Spleen (tissue), 11 donors: ENCODE results near the gene OGFR. TPM values are rescaled to one million over a fixed set of nuclear protein-coding genes. Genes with fewer than 3 reads are reported as not detected.

Experiments
- DNase-seq: peaks from one replicate; pipeline ENCODE4 v3.0.0-alpha.2; 2020
- H3K27ac ChIP-seq, 8 donors: fragments of 200-600 bp; sonication (generic) in 7 of 8; 1 replicate in 4 of 8; 2 replicates in 4 of 8; pipeline versions ENCODE4 v1.5.0 to v1.8.0; 2016 to 2021; ENCODE audit warnings: inconsistent platforms in 4 of 8, mild to moderate bottlenecking in 4 of 8, moderate library complexity in 1 of 8
- H3K27me3 ChIP-seq, 7 donors: fragments of 200-600 bp; sonication (generic) in 6 of 7; replicated peaks in 1 of 7; 1 replicate in 4 of 7; 2 replicates in 3 of 7; pipeline versions ENCODE4 v1.5.0 to v1.8.0; 2016 to 2021; ENCODE audit warnings: inconsistent platforms in 3 of 7, mild to moderate bottlenecking in 1 of 7
- H3K36me3 ChIP-seq, 6 donors: fragments of 200-600 bp; sonication (generic) in 5 of 6; 1 replicate in 4 of 6; 2 replicates in 2 of 6; pipeline versions ENCODE4 v1.5.0 to v1.8.0; 2016 to 2021; ENCODE audit warnings: inconsistent platforms in 2 of 6
- H3K4me1 ChIP-seq, 6 donors: fragments of 200-600 bp; sonication (generic) in 5 of 6; 1 replicate in 3 of 6; 2 replicates in 3 of 6; pipeline versions ENCODE4 v1.5.0 to v1.8.0; 2016 to 2021; ENCODE audit warnings: inconsistent platforms in 3 of 6
- H3K4me3 ChIP-seq, 8 donors: fragments of 200-600 bp; sonication (generic) in 7 of 8; 1 replicate in 4 of 8; 2 replicates in 4 of 8; pipeline versions ENCODE4 v1.5.0 to v1.8.0; 2016 to 2021; ENCODE audit warnings: inconsistent platforms in 4 of 8, mild to moderate bottlenecking in 4 of 8, moderate library complexity in 2 of 8
- H3K9me3 ChIP-seq, 8 donors: fragments of 200-600 bp; sonication (generic) in 7 of 8; 1 replicate in 4 of 8; 2 replicates in 4 of 8; pipeline versions ENCODE4 v1.5.0 to v1.8.0; 2016 to 2021; ENCODE audit warnings: inconsistent platforms in 4 of 8
- CTCF ChIP-seq, 11 experiments: fragments of 200-600 bp in 7 of 11; fragments of 450-650 bp in 4 of 11; sonication (generic) in 4 of 11; IDR thresholded peaks in 8 of 11; conservative IDR thresholded peaks in 3 of 11; 1 replicate in 7 of 11; 2 replicates in 4 of 11; pipeline versions ENCODE4 v1.4.0 to v1.8.0; 2016 to 2021; ENCODE audit warnings: antibody characterized with exemption in 11 of 11, inconsistent platforms in 4 of 11, mild to moderate bottlenecking in 1 of 11
- POLR2A ChIP-seq, 3 donors: fragments of 450-650 bp; IDR thresholded peaks; one replicate each; pipeline ENCODE4 v1.5.1; 2017; ENCODE audit warnings: antibody characterized with exemption in 3 of 3, mild to moderate bottlenecking in 1 of 3
- POLR2AphosphoS5 ChIP-seq, 3 donors: sonication (generic); formaldehyde crosslinking; IDR thresholded peaks; one replicate each; pipeline ENCODE4 v1.5.1; 2017; ENCODE audit warnings: antibody characterized with exemption in 3 of 3
- WGBS, 5 donors: extraction: QIAGEN DNeasy Blood & Tissue Kit in 3 of 5; methylation state at CpG; one replicate each; pipeline versions ENCODE4 v1.1.5 to v1.1.7; 2013 to 2018; 5-methylcytosine and 5-hydroxymethylcytosine counted together
- intact Hi-C: fragments of 100-400 bp; cut with DNase I; formaldehyde crosslinking; loops from one replicate; pipeline ENCODE4 v1.15.0; 2023; ENCODE audit warnings: low total_unique reads
- polyA plus RNA-seq, 3 donors: library from polyadenylated mRNA; stranded (reverse); fragments of 200-250 nt; gene quantifications; one replicate each; pipeline ENCODE4 v1.2.1, GENCODE V29; 2013
- total RNA-seq, 7 donors: library from RNA; depleted of rRNA in 3 of 7; stranded (reverse); fragments of >200 nt in 3 of 7; fragmentation: NEBNext Ultra II Directional in 4 of 7; extraction: Animal tissue kit (Norgen Biotek cat#: 25700) in 4 of 7; gene quantifications; one replicate each; pipeline versions ENCODE4 v1.1.0 to v1.2.1, GENCODE V29; 2016 to 2021
- donor health status: healthy with polysubstance abuse.
- donor health status: DM: no; HTN: no; CAD: no; lungs with moderate emphysema.
- donor health status: DM: no; HTN: no; CAD: no.
- donor health status: Bipolar disorder and iron deficiency.
- donor health status: healthy.
- donor health status: DM: no; HTN: no; CAD: no.
- donor health status: DM: yes; HTN: yes; CAD: no.

OGFR gene
- total and polyA plus RNA-seq, 10 donors, result 46.0 to 127 (median 78.2) TPM

GRCh38 chr20:62766071-62766450, 38.6 kb upstream of the OGFR start:
- intact Hi-C loops, result no loop called here
- TF ChIP-seq CTCF (IDR thresholded peaks at IDR 0.05 in 8 of 11, conservative IDR thresholded peaks at IDR 0.05 in 3 of 11), result no peak
- TF ChIP-seq POLR2A (IDR thresholded peaks at IDR 0.05), result no peak
- TF ChIP-seq POLR2AphosphoS5 (IDR thresholded peaks at IDR 0.05), result no peak
- Histone ChIP-seq H3K4me1 (no peaks in the 10 kb centered on the region), H3K27me3 (peaks cover 0 to 78% (median 10%) of the 10 kb centered on the region in 7 donors), H3K27ac (no peak overlapping the region), H3K9me3 (no peaks in the 10 kb centered on the region), H3K4me3 (no peak overlapping the region), H3K36me3 (no peaks in the 10 kb centered on the region)
- DNase-seq, result no peak
- 74 to 79% (median 77%) methylated on average over 9 to 10 of the region's 10 CpGs for WGBS, 5 donors

- Histone ChIP-seq H3K4me1 (peaks cover 0 to 2% (median under 1%) of the 10 kb centered on the region in 6 donors), H3K4me3 (no peak overlapping the region), H3K36me3 (no peaks in the 10 kb centered on the region), H3K27ac (no peak overlapping the region), H3K27me3 (peaks cover 0 to 74% (median 10%) of the 10 kb centered on the region in 7 donors), H3K9me3 (no peaks in the 10 kb centered on the region)
- intact Hi-C loops, result no loop called here
- peak; percentile 53 for DNase-seq
- WGBS, 5 donors, result 56 to 78% (median 65%) methylated on average over 16 of the region's 16 CpGs
- TF ChIP-seq CTCF (IDR thresholded peaks at IDR 0.05 in 8 of 11, conservative IDR thresholded peaks at IDR 0.05 in 3 of 11) (no peak), POLR2AphosphoS5 (IDR thresholded peaks at IDR 0.05) (no peak), POLR2A (IDR thresholded peaks at IDR 0.05) (no peak)
Measured at GRCh38 chr20:62766716-62767115, 37.9 kb upstream of the OGFR start.

- WGBS, 5 donors, result 81 to 94% (median 93%) methylated on average over 8 of the region's 8 CpGs
- Histone ChIP-seq H3K4me1 (peaks cover 0 to 17% (median 15%) of the 10 kb centered on the region in 6 donors), H3K4me3 (no peak overlapping the region), H3K9me3 (no peaks in the 10 kb centered on the region), H3K27ac (no peak overlapping the region), H3K36me3 (no peaks in the 10 kb centered on the region), H3K27me3 (peaks cover 0 to 61% (median 10%) of the 10 kb centered on the region in 7 donors)
- intact Hi-C loops, result no loop called here
- TF ChIP-seq POLR2AphosphoS5 (IDR thresholded peaks at IDR 0.05) (no peak), CTCF (IDR thresholded peaks at IDR 0.05 in 8 of 11, conservative IDR thresholded peaks at IDR 0.05 in 3 of 11) (no peak), POLR2A (IDR thresholded peaks at IDR 0.05) (no peak)
- DNase-seq, result peak; percentile 27
Measured at GRCh38 chr20:62768234-62768546, 36.4 kb upstream of the OGFR start.

- no peaks in the 10 kb centered on the region for H3K9me3 ChIP-seq
- 66 to 85% (median 80%) methylated on average over 15 to 21 of the region's 21 CpGs for WGBS, 5 donors
- TF ChIP-seq POLR2AphosphoS5 (IDR thresholded peaks at IDR 0.05) (no peak), POLR2A (IDR thresholded peaks at IDR 0.05) (no peak), CTCF (IDR thresholded peaks at IDR 0.05 in 8 of 11, conservative IDR thresholded peaks at IDR 0.05 in 3 of 11) (no peak)
- peaks cover 0 to 55% (median 10%) of the 10 kb centered on the region in 7 donors for H3K27me3 ChIP-seq
- H3K4me3 ChIP-seq, result no peak overlapping the region
- intact Hi-C loops, result no loop called here
- no peaks in the 10 kb centered on the region for H3K36me3 ChIP-seq
- DNase-seq, result peak; percentile 72
- H3K4me1 ChIP-seq, result peaks cover 0 to 22% (median 19%) of the 10 kb centered on the region in 6 donors
- no peak overlapping the region for H3K27ac ChIP-seq
Measured at GRCh38 chr20:62768551-62769287, 35.9 kb upstream of the OGFR start.
